ENCODE data around the gene CTNNB1.

DNA sequence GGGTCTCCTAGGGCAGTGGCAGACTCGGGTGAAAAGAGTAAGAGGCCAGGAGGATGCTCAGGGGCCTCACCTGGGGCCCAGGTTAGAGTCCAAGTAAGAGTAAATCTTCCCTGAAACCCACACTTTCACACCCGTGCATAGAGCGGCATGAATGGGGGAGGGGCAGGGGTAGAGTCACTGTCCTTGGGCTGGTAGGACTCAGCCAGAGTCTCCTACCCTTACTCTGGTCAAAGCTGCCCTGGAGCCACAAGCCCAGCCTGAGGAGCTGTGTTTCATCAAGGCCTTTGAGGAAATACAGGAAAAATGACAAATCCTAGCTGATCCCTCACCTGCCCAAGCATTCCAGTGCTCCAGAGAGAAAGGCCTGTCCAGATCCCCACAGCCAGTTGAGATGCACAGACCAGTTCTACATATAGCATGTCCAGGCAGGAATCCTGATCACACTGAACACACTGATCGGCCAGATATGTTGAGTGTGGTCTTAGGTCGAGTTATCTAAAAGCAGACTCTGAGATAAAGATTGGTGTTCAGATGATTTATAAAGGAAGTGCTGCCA lies 16.7 kb upstream of the CTNNB1 start:
- TF ChIP-seq, protein P1, sequence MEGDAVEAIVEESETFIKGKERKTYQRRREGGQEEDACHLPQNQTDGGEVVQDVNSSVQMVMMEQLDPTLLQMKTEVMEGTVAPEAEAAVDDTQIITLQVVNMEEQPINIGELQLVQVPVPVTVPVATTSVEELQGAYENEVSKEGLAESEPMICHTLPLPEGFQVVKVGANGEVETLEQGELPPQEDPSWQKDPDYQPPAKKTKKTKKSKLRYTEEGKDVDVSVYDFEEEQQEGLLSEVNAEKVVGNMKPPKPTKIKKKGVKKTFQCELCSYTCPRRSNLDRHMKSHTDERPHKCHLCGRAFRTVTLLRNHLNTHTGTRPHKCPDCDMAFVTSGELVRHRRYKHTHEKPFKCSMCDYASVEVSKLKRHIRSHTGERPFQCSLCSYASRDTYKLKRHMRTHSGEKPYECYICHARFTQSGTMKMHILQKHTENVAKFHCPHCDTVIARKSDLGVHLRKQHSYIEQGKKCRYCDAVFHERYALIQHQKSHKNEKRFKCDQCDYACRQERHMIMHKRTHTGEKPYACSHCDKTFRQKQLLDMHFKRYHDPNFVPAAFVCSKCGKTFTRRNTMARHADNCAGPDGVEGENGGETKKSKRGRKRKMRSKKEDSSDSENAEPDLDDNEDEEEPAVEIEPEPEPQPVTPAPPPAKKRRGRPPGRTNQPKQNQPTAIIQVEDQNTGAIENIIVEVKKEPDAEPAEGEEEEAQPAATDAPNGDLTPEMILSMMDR (IDR thresholded peaks at IDR 0.05) = no peak
- TF ChIP-seq POLR2AphosphoS5 (IDR thresholded peaks at IDR 0.05) = no peak
- no peak for TF ChIP-seq POLR2A (IDR thresholded peaks at IDR 0.05)

Measured in prostate gland (tissue), 2 donors.